SK-N-SH (cell line): ENCODE results near the gene PTPN4. TPM values are rescaled to one million over a fixed set of nuclear protein-coding genes. Genes with fewer than 3 reads are reported as not detected.
"Not testable (repeated sequence)": the region's sequence is repeated elsewhere in the genome, so short reads cannot be mapped to it uniquely, and the experiment has no call there.

Experiments used
- CTCF ChIA-PET: fragments of 300-600, 350-600 bp; formaldehyde crosslinking; extraction: SDS; loops from one replicate; lab custom pipeline; 2021; lab: Yijun Ruan, JAX
- POLR2A ChIA-PET: fragments of 350-600 bp; sonication (Branson Sonifier 250); formaldehyde crosslinking; extraction: SDS; loops from one replicate; lab custom pipeline; 2020; ENCODE audit warnings: antibody characterized with exemption, inconsistent platforms; lab: Yijun Ruan, JAX
- DNase-seq: peaks from one replicate; pipeline ENCODE4 v3.0.0; 2012
- H2AFZ ChIP-seq: fragments of 200-600 bp; sonication (generic); 2 replicates; pipeline ENCODE4 v1.8.1; 2016; ENCODE audit warnings: antibody characterized with exemption, mild to moderate bottlenecking, low read depth
- H3F3A ChIP-seq: fragments of 200-600 bp; sonication (generic); replicated peaks from 2 replicates; pipeline ENCODE3; 2016; ENCODE audit warnings: antibody characterized with exemption, mild to moderate bottlenecking; ENCODE audit not compliant: insufficient read depth
- H3K27ac ChIP-seq, 2 experiments: fragments of 200-500 bp in 1 of 2; fragments of 200-600 bp in 1 of 2; sonication (Bioruptor generic) in 1 of 2; sonication (generic), shearing (Covaris generic) in 1 of 2; 2 replicates each; pipeline versions ENCODE4 v1.5.1 to v1.6.1; 2014 to 2016; ENCODE audit warnings: low read depth in 2 of 2, inconsistent platforms in 1 of 2, low read length in 1 of 2, mild to moderate bottlenecking in 1 of 2, mixed read lengths in 1 of 2
- H3K27me3 ChIP-seq: fragments of 200-600 bp; sonication (generic), shearing (Covaris generic); 2 replicates; pipeline ENCODE4 v1.6.1; 2016; ENCODE audit warnings: mixed run types; ENCODE audit not compliant: insufficient read depth
- H3K36me3 ChIP-seq, 2 experiments: fragments of 200-500 bp in 1 of 2; fragments of 200-600 bp in 1 of 2; sonication (Bioruptor generic) in 1 of 2; sonication (generic) in 1 of 2; replicated peaks in 1 of 2; 2 replicates each; pipeline versions ENCODE3 to v1.5.1; 2014 to 2016; ENCODE audit warnings: low read length in 1 of 2, mild to moderate bottlenecking in 1 of 2; ENCODE audit not compliant: insufficient read depth in 2 of 2, control insufficient read depth in 1 of 2
- H3K4me1 ChIP-seq, 2 experiments: fragments of 200-500 bp in 1 of 2; fragments of 200-600 bp in 1 of 2; sonication (Bioruptor generic) in 1 of 2; sonication (generic), shearing (Covaris generic) in 1 of 2; 2 replicates each; pipeline versions ENCODE4 v1.5.1 to v1.6.1; 2014 to 2016; ENCODE audit warnings: low read depth in 1 of 2, low read length in 1 of 2, mixed run types in 1 of 2; ENCODE audit not compliant: insufficient read depth in 2 of 2, control insufficient read depth in 1 of 2
- H3K4me2 ChIP-seq: fragments of 200-600 bp; sonication (generic), shearing (Covaris generic); 2 replicates; pipeline ENCODE4 v1.6.1; 2017; ENCODE audit warnings: mixed run types
- H3K4me3 ChIP-seq, 2 experiments: fragments of 200-500 bp in 1 of 2; fragments of 200-600 bp in 1 of 2; sonication (Bioruptor generic) in 1 of 2; sonication (generic), shearing (Covaris generic) in 1 of 2; 2 replicates each; pipeline versions ENCODE4 v1.5.1 to v1.8.1; 2014 to 2016; ENCODE audit warnings: low read depth in 2 of 2, inconsistent platforms in 1 of 2, low read length in 1 of 2, mild to moderate bottlenecking in 1 of 2, mixed read lengths in 1 of 2, moderate library complexity in 1 of 2
- H3K79me2 ChIP-seq: fragments of 200-600 bp; sonication (generic); 2 replicates; pipeline ENCODE4 v1.8.1; 2017; ENCODE audit warnings: mild to moderate bottlenecking; ENCODE audit not compliant: insufficient read depth
- H3K9ac ChIP-seq: fragments of 200-600 bp; sonication (generic); 2 replicates; pipeline ENCODE4 v1.6.1; 2017; ENCODE audit warnings: mixed run types
- H3K9me2 ChIP-seq: fragments of 200-600 bp; sonication (generic); 2 replicates; pipeline ENCODE4 v1.6.1; 2017; ENCODE audit warnings: mixed run types
- H3K9me3 ChIP-seq: fragments of 200-600 bp; sonication (generic); 2 replicates; pipeline ENCODE4 v1.6.1; 2017; ENCODE audit warnings: mixed run types, mild to moderate bottlenecking, moderate library complexity
- H4K20me1 ChIP-seq: fragments of 200-600 bp; sonication (generic); 2 replicates; pipeline ENCODE4 v1.6.1; 2017; ENCODE audit warnings: mild to moderate bottlenecking, mixed run types; ENCODE audit not compliant: insufficient read depth
- CHD2 ChIP-seq: fragments of 150-350 bp; IDR thresholded peaks from 2 replicates; pipeline ENCODE4 v1.6.1; 2018; ENCODE audit warnings: low read length; ENCODE audit not compliant: partially characterized antibody
- CTCF ChIP-seq: fragments of 200-600 bp; sonication (generic); IDR thresholded peaks from 2 replicates; pipeline ENCODE4 v1.6.1; 2017; ENCODE audit warnings: antibody characterized with exemption, mild to moderate bottlenecking, moderate library complexity
- EP300 ChIP-seq, 2 experiments: IDR thresholded peaks; 2 replicates each; pipeline versions ENCODE4 v1.4.0 to v1.6.1; 2012; ENCODE audit warnings: borderline replicate concordance in 1 of 2, low read depth in 1 of 2, low read length in 1 of 2
- EZH2phosphoT487 ChIP-seq: fragments of 200-600 bp; sonication (generic); IDR thresholded peaks from 2 replicates; pipeline ENCODE4 v1.6.1; 2017; ENCODE audit warnings: low read depth, mixed run types, mild to moderate bottlenecking, antibody characterized with exemption, moderate library complexity, borderline replicate concordance
- FOXJ3 ChIP-seq: sonication (generic); formaldehyde crosslinking; IDR thresholded peaks from 2 replicates; pipeline ENCODE4 v1.5.1; 2020; ENCODE audit warnings: mild to moderate bottlenecking, missing genetic modification reagents
- FOXM1 ChIP-seq: IDR thresholded peaks from 2 replicates; pipeline ENCODE4 v1.4.0; 2012; ENCODE audit warnings: low read depth, mild to moderate bottlenecking
- NFIC ChIP-seq: IDR thresholded peaks from 2 replicates; pipeline ENCODE4 v1.4.0; 2012; ENCODE audit warnings: borderline replicate concordance
- RAD21 ChIP-seq: IDR thresholded peaks from 2 replicates; pipeline ENCODE4 v1.6.1; 2012; ENCODE audit warnings: mild to moderate bottlenecking, low read length
- RXRA ChIP-seq: IDR thresholded peaks from 2 replicates; pipeline ENCODE4 v1.4.0; 2012; ENCODE audit warnings: low read depth, mild to moderate bottlenecking, borderline replicate concordance
- SIN3A ChIP-seq: IDR thresholded peaks from 2 replicates; pipeline ENCODE4 v1.6.1; 2012; ENCODE audit warnings: low read depth, mild to moderate bottlenecking, low read length, moderate library complexity, borderline replicate concordance
- SMC3 ChIP-seq: IDR thresholded peaks from 2 replicates; pipeline ENCODE4 v1.6.1; 2012; ENCODE audit warnings: low read depth, low read length, improper control_type of control experiment
- YY1 ChIP-seq: IDR thresholded peaks from 2 replicates; pipeline ENCODE4 v1.4.0; 2012; ENCODE audit warnings: low read depth, mild to moderate bottlenecking
- WGBS: methylation state at CpG from one replicate; pipeline ENCODE4 v1.1.6; 2017; ENCODE audit warnings: low lambda C conversion rate; 5-methylcytosine and 5-hydroxymethylcytosine counted together
- polyA plus RNA-seq, 3 experiments: library from polyadenylated mRNA; depleted of rRNA; stranded (reverse); fragments of >200 nt; gene quantifications; 2 replicates each; pipeline ENCODE4 v1.2.3, GENCODE V29; 2012
- TF ChIP-seq, protein P1 (sequence below): IDR thresholded peaks from 2 replicates; pipeline ENCODE4; 2012
- TF ChIP-seq, protein P2 (sequence below): IDR thresholded peaks from 2 replicates; pipeline ENCODE4 v1.6.1; 2012; ENCODE audit warnings: mild to moderate bottlenecking, low read depth, low read length, moderate library complexity

The PTPN4 gene
- polyA plus RNA-seq, 1 of the 3 experiments (the other 2 are of a cell fraction) = 6.2 TPM

- CTCF ChIA-PET = no interaction called here
- H3K4me3 ChIP-seq = no peak overlapping the region
- TF ChIP-seq FOXM1 = no peak
- TF ChIP-seq EZH2phosphoT487 = no peak
- TF ChIP-seq NFIC = no peak
- TF ChIP-seq SMC3 = no peak
- no peak for TF ChIP-seq SIN3A
- no peak for TF ChIP-seq CHD2
- no peak for TF ChIP-seq EP300 (IDR thresholded peaks at IDR 0.05; ENCODE audit: borderline replicate concordance in 1 of 2, low read depth in 1 of 2, low read length in 1 of 2)
- TF ChIP-seq YY1 = no peak
- H3K9ac ChIP-seq = no peak overlapping the region
- H3K27ac ChIP-seq = no peak overlapping the region
- no peaks in the 10 kb centered on the region for H3K27me3 ChIP-seq
- H3K9me2 ChIP-seq = no peaks in the 10 kb centered on the region
- POLR2A ChIA-PET = no interaction called here
- H3K36me3 ChIP-seq = peaks cover 0 to 3% of the 10 kb centered on the region in 2 experiments
- WGBS = 95% methylated on average over 7 of the region's 7 CpGs
- no peaks in the 10 kb centered on the region for H3F3A ChIP-seq
- no peaks in the 10 kb centered on the region; the same call in 1 of the 2 replicates for H4K20me1 ChIP-seq
- no peaks in the 10 kb centered on the region for H3K4me1 ChIP-seq
- no peak for DNase-seq
- H3K4me2 ChIP-seq = no peak overlapping the region
- H2AFZ ChIP-seq = no peak overlapping the region
- H3K79me2 ChIP-seq = peaks cover 54% of the 10 kb centered on the region
- H3K9me3 ChIP-seq = peaks cover 3% of the 10 kb centered on the region; the same call in 1 of the 2 replicates
Measured at GRCh38 chr2:119801040-119801439, 41.3 kb downstream of the PTPN4 start.

- H3K27me3 ChIP-seq, H3K4me1 ChIP-seq, H3K36me3 ChIP-seq, H3K4me3 ChIP-seq, H4K20me1 ChIP-seq, H3K9ac ChIP-seq, H3K4me2 ChIP-seq, CTCF ChIA-PET, POLR2A ChIA-PET, H3F3A ChIP-seq, H3K9me2 ChIP-seq, H3K27ac ChIP-seq, DNase-seq, H2AFZ ChIP-seq, H3K9me3 ChIP-seq: not testable (repeated sequence)
- H3K79me2 ChIP-seq = peaks cover 57% of the 10 kb centered on the region
- 96% methylated on average over 10 of the region's 10 CpGs for WGBS
Measured at GRCh38 chr2:119801989-119802388, 42.3 kb downstream of the PTPN4 start.

DNA sequence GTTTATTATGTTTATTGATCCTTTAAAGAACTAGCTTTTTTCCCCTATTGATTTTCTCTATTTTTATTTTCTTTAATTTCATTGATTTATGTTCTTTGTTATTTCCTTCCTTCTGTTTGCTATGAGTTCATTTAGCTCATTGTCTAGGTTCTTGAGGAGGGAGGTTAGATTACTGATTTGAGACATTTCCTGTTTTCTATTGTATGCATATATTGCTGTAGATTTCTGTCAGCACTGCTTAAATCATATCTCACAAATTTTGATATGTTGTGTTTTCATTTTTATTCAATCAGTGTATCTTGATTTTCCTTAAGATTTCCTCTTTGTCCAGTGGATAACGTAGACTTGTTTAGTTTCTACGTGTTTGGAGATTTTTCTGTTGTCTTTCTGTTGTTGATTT, 43.4 kb downstream of the PTPN4 start:
- peaks cover 3% of the 10 kb centered on the region; the same call in 1 of the 2 replicates for H3K9me3 ChIP-seq
- no peaks in the 10 kb centered on the region for H3F3A ChIP-seq
- peaks cover 0 to 3% of the 10 kb centered on the region in 2 experiments for H3K36me3 ChIP-seq
- no peak for DNase-seq
- no peaks in the 10 kb centered on the region for H3K9me2 ChIP-seq
- no peaks in the 10 kb centered on the region for H3K27me3 ChIP-seq
- no peak overlapping the region for H3K4me3 ChIP-seq
- no peaks in the 10 kb centered on the region; the same call in 1 of the 2 replicates for H4K20me1 ChIP-seq
- 96% methylated on average over 2 of the region's 2 CpGs for WGBS
- POLR2A ChIA-PET = no interaction called here
- no peak overlapping the region for H3K27ac ChIP-seq
- no peaks in the 10 kb centered on the region for H3K4me1 ChIP-seq
- H3K4me2 ChIP-seq = no peak overlapping the region
- H3K79me2 ChIP-seq = peaks cover 57% of the 10 kb centered on the region
- H3K9ac ChIP-seq = no peak overlapping the region
- H2AFZ ChIP-seq = no peak overlapping the region
- CTCF ChIA-PET = no interaction called here
- TF ChIP-seq RAD21 (no peak), EP300 (IDR thresholded peaks at IDR 0.05; ENCODE audit: borderline replicate concordance in 1 of 2, low read depth in 1 of 2, low read length in 1 of 2) (no peak), RXRA (no peak), FOXJ3 (CRISPR knock-in tag) (no peak), YY1 (no peak), SIN3A (no peak), CTCF (no peak)
- TF ChIP-seq, protein P1, sequence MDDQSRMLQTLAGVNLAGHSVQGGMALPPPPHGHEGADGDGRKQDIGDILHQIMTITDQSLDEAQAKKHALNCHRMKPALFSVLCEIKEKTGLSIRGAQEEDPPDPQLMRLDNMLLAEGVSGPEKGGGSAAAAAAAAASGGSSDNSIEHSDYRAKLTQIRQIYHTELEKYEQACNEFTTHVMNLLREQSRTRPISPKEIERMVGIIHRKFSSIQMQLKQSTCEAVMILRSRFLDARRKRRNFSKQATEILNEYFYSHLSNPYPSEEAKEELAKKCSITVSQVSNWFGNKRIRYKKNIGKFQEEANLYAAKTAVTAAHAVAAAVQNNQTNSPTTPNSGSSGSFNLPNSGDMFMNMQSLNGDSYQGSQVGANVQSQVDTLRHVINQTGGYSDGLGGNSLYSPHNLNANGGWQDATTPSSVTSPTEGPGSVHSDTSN = no peak
- TF ChIP-seq, protein P2, sequence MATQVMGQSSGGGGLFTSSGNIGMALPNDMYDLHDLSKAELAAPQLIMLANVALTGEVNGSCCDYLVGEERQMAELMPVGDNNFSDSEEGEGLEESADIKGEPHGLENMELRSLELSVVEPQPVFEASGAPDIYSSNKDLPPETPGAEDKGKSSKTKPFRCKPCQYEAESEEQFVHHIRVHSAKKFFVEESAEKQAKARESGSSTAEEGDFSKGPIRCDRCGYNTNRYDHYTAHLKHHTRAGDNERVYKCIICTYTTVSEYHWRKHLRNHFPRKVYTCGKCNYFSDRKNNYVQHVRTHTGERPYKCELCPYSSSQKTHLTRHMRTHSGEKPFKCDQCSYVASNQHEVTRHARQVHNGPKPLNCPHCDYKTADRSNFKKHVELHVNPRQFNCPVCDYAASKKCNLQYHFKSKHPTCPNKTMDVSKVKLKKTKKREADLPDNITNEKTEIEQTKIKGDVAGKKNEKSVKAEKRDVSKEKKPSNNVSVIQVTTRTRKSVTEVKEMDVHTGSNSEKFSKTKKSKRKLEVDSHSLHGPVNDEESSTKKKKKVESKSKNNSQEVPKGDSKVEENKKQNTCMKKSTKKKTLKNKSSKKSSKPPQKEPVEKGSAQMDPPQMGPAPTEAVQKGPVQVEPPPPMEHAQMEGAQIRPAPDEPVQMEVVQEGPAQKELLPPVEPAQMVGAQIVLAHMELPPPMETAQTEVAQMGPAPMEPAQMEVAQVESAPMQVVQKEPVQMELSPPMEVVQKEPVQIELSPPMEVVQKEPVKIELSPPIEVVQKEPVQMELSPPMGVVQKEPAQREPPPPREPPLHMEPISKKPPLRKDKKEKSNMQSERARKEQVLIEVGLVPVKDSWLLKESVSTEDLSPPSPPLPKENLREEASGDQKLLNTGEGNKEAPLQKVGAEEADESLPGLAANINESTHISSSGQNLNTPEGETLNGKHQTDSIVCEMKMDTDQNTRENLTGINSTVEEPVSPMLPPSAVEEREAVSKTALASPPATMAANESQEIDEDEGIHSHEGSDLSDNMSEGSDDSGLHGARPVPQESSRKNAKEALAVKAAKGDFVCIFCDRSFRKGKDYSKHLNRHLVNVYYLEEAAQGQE = no peak
